ENCODE data around the gene CALN1. TPM values are rescaled to one million over a fixed set of nuclear protein-coding genes. Genes with fewer than 3 reads are reported as not detected.

CALN1 gene
- polyA plus RNA-seq, 1 donor from 2014 or later: 7.8 TPM

GRCh38 chr7:72042855-72043254 is 369.3 kb downstream of the CALN1 start:
- Histone ChIP-seq H3F3A (ENCODE audit: insufficient read depth, low read length, poor library complexity, severe bottlenecking) (no peaks in the 10 kb centered on the region), H3K79me2 (replicated peaks; ENCODE audit: insufficient read depth, low read length) (no peaks in the 10 kb centered on the region), H3K9me2 (ENCODE audit: insufficient read depth, low read length) (no peaks in the 10 kb centered on the region), H3K4me2 (ENCODE audit: low read length) (no peak overlapping the region), H3K4me3 (ENCODE audit: low read length) (no peak overlapping the region), H3K9ac (ENCODE audit: low read length) (no peak overlapping the region), H3K27me3 (ENCODE audit: insufficient read depth, low read depth, low read length) (no peaks in the 10 kb centered on the region), H3K27ac (ENCODE audit: low read length) (no peak overlapping the region), H4K20me1 (ENCODE audit: insufficient read depth) (no peaks in the 10 kb centered on the region), H2AFZ (ENCODE audit: low read depth, low read length) (no peak overlapping the region), H3K36me3 (ENCODE audit: insufficient read depth, low read length) (no peaks in the 10 kb centered on the region), H3K9me3 (ENCODE audit: low read length) (no peaks in the 10 kb centered on the region)
- TF ChIP-seq MXI1 (conservative IDR thresholded peaks at IDR 0.05; ENCODE audit: poor library complexity, severe bottlenecking) (no peak), REST (IDR thresholded peaks at IDR 0.05; ENCODE audit: borderline replicate concordance) (no peak), TAF1 (IDR thresholded peaks at IDR 0.05; ENCODE audit: low read depth) (no peak), RAD21 (conservative IDR thresholded peaks at IDR 0.05) (no peak), POLR2AphosphoS5 (IDR thresholded peaks at IDR 0.05) (no peak), CTCF (IDR thresholded peaks at IDR 0.05; ENCODE audit: poor library complexity, severe bottlenecking) (no peak), EZH2 (IDR thresholded peaks at IDR 0.05; ENCODE audit: borderline replicate concordance, insufficient read depth, low read length, poor library complexity, severe bottlenecking) (no peak), EP300 (conservative IDR thresholded peaks at IDR 0.05; ENCODE audit: poor library complexity, severe bottlenecking) (no peak), SMC3 (conservative IDR thresholded peaks at IDR 0.05; ENCODE audit: poor library complexity) (no peak)

- no peaks in the 10 kb centered on the region for H3F3A ChIP-seq (ENCODE audit: insufficient read depth, low read length, poor library complexity, severe bottlenecking)
- H3K4me2 ChIP-seq (ENCODE audit: low read length): no peak overlapping the region
- H3K27me3 ChIP-seq (ENCODE audit: insufficient read depth, low read depth, low read length): no peaks in the 10 kb centered on the region
- H3K4me3 ChIP-seq (ENCODE audit: low read length): no peak overlapping the region
- no peaks in the 10 kb centered on the region for H3K9me2 ChIP-seq (ENCODE audit: insufficient read depth, low read length)
- no peak for TF ChIP-seq EP300 (conservative IDR thresholded peaks at IDR 0.05; ENCODE audit: poor library complexity, severe bottlenecking)
- no peak for TF ChIP-seq MXI1 (conservative IDR thresholded peaks at IDR 0.05; ENCODE audit: poor library complexity, severe bottlenecking)
- TF ChIP-seq EZH2 (IDR thresholded peaks at IDR 0.05; ENCODE audit: borderline replicate concordance, insufficient read depth, low read length, poor library complexity, severe bottlenecking): no peak
- H3K27ac ChIP-seq (ENCODE audit: low read length): no peak overlapping the region
- H3K9ac ChIP-seq (ENCODE audit: low read length): no peak overlapping the region
- no peaks in the 10 kb centered on the region for H4K20me1 ChIP-seq (ENCODE audit: insufficient read depth)
- H3K79me2 ChIP-seq (replicated peaks; ENCODE audit: insufficient read depth, low read length): no peaks in the 10 kb centered on the region
- H3K36me3 ChIP-seq (ENCODE audit: insufficient read depth, low read length): no peaks in the 10 kb centered on the region
- no peak overlapping the region for H2AFZ ChIP-seq (ENCODE audit: low read depth, low read length)
- no peaks in the 10 kb centered on the region for H3K9me3 ChIP-seq (ENCODE audit: low read length)
Observed at GRCh38 chr7:72040641-72041040, 371.5 kb downstream of the CALN1 start.

All from neural cell (in vitro differentiated cells).